LNCaP clone FGC (cell line): Measurements from ENCODE around the gene RRP15.

ENCODE experiments used
- DNase-seq: peaks from one replicate; pipeline ENCODE4 v3.0.0-alpha.2; 2011; ENCODE audit warnings: low read depth
- H3K4me3 ChIP-seq: 2 replicates; pipeline ENCODE4 v1.5.1; 2011; ENCODE audit warnings: mild to moderate bottlenecking, low read depth, low read length, control low read depth
- TF ChIP-seq, protein P1 (sequence below): IDR thresholded peaks from 2 replicates; pipeline ENCODE4 v1.5.1; 2012; ENCODE audit warnings: mild to moderate bottlenecking; ENCODE audit not compliant: control insufficient read depth, insufficient read depth; ENCODE audit errors: extremely low read depth

Gene RRP15

DNA sequence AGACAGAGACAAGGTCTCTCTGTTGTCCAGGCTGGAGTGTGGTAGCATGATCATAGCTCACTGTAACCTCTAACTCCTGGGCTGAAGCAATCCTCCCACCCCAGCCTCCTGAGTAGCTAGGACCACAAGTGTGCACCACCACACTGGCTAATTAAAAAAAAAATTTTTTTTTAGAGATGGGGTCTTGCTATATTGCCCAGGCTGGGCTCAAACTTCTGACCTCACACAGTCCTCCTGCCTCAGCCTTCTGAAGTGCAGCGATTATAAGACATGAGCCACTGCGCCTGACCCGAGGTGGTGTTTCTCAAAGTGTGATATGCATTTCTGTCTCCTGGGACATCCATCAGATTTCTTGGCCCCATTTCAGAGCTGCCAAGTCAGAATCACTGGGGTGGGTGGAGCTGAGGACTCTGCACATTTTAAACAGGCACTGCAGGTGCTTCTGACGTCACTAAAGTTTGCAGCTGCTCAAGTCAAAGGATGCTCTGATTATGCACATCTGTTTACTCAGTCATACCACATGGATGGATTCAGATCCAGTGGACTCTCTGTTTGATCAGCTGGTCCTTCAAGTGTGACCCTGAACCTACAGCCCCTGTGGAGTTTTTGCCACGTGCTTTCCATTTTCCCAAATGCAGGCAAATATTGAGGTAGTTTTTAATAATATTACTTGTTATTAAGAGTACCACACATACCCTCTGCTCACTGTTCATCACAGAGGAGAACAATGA lies 81.4 kb downstream of the RRP15 start:
- TF ChIP-seq, protein P1, sequence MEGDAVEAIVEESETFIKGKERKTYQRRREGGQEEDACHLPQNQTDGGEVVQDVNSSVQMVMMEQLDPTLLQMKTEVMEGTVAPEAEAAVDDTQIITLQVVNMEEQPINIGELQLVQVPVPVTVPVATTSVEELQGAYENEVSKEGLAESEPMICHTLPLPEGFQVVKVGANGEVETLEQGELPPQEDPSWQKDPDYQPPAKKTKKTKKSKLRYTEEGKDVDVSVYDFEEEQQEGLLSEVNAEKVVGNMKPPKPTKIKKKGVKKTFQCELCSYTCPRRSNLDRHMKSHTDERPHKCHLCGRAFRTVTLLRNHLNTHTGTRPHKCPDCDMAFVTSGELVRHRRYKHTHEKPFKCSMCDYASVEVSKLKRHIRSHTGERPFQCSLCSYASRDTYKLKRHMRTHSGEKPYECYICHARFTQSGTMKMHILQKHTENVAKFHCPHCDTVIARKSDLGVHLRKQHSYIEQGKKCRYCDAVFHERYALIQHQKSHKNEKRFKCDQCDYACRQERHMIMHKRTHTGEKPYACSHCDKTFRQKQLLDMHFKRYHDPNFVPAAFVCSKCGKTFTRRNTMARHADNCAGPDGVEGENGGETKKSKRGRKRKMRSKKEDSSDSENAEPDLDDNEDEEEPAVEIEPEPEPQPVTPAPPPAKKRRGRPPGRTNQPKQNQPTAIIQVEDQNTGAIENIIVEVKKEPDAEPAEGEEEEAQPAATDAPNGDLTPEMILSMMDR = no peak
- no peak for DNase-seq
- no peak overlapping the region for H3K4me3 ChIP-seq

GRCh38 chr1:218367118-218367517 lies 82.0 kb downstream of the RRP15 start:
- TF ChIP-seq, protein P1 = no peak
- no peak overlapping the region for H3K4me3 ChIP-seq
- DNase-seq = no peak

- TF ChIP-seq, protein P1 = no peak
- no peak for DNase-seq
- H3K4me3 ChIP-seq = no peak overlapping the region
Observed at GRCh38 chr1:218368686-218369085, 83.6 kb downstream of the RRP15 start.

- DNase-seq = no peak
- TF ChIP-seq, protein P1 = no peak
- no peak overlapping the region for H3K4me3 ChIP-seq
Observed at GRCh38 chr1:218369688-218370511, 84.8 kb downstream of the RRP15 start.

DNA sequence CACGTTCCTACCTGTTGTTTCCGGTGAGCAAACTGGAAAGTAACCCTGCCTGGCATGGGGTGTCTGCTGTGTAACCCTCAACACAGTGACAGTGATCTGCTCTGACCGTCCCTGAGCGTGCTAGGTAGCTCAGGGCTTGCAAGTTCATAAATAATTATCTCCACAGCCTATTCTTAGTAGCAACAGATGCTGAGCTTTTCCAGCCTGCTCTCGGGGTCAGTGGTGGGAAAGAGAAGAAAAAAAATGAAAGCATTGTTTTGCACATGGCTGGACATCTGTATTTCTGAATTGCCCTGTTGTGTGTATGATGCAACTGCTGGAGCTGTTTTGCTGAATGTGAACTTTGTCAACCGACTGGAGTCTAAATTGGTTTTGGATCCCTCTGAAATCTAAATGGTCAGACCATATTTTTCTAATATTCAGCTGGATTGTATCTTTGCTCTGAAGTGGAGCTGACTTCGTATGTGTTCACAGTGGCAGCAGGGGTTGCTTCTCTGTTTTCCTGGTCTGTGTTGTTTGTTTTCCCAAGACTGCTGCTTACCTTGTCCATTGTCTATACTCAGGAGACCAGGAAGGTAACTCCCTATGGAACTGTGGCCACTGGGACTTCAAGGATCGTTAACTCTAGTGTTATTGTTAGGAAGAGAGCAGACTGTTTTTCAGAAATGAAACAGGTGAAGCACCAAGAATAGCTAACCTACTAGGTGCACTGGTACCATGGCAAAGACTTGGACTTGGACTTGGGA lies 87.0 kb downstream of the RRP15 start:
- DNase-seq = no peak
- TF ChIP-seq, protein P1 = no peak
- no peak overlapping the region for H3K4me3 ChIP-seq

DNA sequence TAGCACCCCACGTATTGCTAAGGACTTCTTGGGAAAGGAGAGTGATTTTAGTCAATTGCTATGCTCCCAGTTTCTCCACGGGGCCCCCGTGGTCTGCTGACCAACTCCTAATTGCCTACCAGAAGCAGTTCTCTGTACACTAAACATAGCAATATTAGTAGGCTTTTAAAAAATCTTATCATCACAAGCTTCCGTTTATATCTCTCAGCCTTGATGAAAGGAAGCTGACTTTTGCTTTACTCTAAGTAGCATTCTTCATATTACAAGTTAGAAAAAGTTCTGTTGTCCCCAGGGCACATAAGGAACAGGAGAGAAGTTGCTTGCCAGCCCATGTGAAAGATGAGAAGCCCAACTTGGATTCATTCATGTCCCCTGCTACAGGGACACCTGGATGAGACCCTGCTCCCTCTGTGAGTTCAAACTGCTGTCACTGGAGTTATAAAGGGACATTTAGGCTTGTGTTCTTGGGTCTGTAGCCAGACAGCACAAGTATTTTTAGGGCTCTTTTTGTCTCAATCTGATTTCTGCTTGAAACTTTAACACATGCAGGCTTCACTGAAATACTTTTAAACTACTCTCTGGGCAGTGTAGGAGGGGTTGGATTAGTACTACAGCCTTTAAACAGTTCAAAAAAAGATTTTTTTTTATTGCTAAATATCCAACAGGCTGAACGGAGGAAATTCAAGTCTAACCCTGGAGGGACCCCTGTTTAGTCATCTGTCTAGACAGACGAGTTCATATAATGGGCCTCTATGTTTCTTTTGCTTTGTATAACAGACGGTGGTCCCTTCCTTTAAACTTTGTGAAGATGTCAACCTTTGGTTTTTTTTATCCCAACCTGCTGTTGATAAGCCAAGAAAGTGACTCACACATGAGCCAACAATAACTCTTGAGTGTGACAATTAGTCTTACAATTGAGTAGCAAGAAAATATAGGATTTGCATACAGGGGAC lies 89.6 kb downstream of the RRP15 start:
- H3K4me3 ChIP-seq = no peak overlapping the region
- no peak for DNase-seq
- TF ChIP-seq, protein P1 = no peak
